ENCODE measurements around the gene DHDH.
"Not testable (repeated sequence)": the region's sequence is repeated elsewhere in the genome, so short reads cannot be mapped to it uniquely, and the experiment has no call there.

DHDH gene

DNA sequence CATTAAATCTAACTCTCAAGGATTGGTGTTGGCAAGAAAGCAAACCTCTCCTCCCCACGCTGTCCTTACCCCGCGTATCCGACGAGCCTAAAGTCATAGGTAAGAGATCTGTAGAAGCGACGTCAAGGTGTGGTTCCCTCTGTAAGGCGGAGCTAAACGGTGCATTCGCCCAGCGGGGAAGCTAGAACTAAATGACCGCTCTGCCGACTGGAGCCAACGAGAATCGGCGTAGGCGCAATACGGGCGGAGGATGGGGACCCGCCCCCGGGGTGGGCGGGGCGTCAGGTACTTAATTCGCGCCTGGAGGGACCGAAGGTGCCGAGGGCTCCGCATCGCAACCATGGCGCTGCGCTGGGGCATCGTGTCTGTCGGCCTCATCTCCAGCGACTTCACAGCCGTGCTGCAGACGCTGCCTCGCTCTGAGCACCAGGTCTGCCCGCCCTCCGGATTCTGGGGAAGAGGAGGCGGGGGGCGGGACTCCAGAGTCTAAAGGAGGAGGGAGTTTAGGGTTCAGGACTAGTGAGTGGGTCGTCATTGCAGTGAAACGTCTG, at the start of gene DHDH:
Gene DHDH (plus strand): TSS at position 318 of the 551 bp plus-strand sequence. CDS start 23 bp downstream, at position 341.
- DNase-seq = peak; percentile 80

DNA sequence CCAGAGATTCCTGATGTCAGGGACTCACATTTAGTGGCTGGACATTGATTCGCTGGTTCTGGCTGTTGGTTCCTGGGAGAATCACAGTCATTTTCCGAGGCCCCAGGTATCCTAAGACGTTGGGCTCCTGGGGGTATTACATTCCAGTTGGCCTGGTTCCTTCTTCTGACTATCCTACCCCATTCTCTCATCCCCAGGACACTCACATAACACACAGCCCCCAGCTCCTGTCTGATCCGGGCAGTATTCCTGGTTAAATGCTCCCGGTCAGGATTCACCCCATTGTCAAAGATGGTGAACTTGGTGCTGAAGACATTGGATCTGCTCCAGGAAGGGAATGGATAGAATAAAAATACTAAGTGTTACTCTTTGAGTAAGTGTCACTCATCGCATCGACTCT, 49.8 kb upstream of the DHDH start:
- no peak for DNase-seq

DNA sequence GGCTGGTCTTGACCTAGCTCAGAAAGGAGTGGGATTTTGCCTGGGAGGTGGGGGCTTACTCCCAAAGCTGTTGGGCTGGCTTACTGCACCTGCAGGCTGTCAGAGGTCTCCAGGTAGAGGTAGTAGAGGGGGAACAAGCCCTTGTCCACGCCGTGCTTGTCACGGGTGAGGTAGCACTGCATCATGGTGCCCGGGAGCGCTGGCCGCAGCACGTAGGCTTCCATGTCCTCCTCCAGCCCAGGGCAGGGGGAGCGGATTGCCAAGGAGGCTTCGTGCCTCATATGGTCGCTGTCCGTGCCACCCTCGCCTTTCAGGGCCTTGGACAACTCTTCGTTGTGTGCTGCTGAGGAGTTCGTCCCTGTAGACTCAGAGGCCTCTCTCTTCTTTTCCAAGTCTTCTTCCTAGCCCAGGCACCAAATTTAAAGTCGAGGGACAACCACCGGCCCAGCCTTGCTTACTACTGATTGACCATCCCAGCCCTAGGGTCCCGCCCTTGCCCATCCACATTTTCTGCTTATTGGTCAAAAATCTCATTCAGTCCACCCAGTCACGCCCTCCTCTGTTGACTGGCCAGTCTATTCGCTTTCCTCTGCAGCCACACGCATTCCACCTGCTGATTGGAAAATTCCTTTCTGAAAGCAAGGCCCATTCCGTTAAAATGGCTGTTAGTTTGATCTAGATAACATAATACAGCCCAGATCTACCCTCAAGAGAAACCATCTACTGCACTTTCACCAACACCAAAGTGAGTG, 45.5 kb upstream of the DHDH start:
- DNase-seq = no peak

DNA sequence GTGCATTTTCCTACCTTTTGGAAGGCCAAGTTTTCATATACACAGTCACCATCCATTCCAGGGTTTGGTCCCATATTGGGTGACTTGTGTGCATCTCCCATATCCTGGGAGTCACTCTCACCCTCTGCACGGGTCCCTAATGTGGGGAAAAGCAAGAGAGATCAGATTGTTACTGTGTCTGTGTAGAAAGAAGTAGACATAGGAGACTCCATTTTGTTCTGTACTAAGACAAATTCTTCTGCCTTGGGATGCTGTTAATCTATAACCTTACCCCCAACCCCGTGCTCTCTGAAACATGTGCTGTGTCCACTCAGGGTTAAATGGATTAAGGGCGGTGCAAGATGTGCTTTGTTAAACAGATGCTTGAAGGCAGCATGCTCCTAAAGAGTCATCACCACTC, 44.0 kb upstream of the DHDH start:
- DNase-seq = not testable (repeated sequence)

DNA sequence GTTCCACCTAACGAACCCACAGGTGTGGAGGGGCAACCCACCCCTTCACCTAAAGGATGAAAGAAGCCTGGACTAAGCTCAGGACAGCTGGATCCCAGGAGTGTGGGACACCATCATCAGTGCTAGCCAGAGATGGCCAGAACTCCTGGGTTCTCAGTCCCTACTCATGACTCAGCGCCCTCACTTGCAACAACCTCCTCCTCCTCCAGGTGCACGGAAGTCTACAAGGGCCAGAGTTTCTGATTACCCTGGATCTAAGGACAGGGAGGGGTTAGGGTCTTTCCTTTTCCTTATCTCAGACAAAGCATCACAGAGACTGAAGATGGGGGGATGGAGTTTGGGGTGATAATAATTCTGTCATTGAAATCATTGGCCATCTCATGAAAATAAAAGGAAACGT, 42.9 kb upstream of the DHDH start:
- no peak for DNase-seq

DNA sequence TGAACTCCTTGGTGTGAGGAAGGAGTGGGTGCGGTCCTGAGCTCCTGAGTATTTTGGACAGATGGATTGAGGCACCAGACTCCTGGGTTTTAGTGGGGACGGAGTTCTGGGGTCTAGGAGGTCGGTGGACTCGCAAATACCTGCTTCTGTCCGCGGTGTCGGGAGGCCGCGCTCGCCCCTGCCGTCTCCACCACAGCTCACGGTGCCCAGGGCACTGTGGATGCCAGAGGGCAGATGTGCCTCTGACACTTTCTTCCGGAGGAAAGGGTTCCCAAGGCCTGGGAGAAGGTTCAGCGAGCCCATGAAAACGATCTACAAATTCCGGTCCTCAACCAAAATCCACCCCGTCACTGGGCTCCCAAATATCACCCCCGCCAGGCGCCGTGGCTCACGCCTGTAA, 38.3 kb upstream of the DHDH start:
- no peak for DNase-seq

DNA sequence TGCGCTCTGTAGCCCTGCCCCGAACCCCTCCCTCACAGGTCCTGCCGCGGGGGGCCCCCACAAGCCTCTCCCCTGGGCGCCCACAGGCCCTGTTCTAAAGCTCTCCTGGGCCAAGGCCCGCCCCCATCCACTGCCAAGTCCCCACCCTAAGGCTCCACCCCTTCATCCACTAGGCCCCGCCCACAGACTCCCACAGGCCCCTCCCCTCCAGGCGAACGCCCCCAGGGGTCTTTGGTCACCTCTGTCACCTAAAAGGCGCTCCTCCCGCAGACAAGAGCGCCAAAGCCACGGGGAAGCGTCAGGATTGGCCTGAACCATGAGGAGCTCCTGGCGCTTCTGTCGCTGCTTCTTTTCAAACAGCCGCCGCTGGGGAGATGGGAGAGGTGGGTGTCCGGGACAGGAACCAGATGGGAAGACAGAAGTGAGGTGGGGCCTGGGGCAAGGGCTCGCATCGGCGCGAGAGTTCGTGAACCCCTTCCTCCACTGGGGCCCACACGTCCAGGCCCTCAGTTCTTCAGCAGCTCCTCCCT, 37.2 kb upstream of the DHDH start:
- no peak for DNase-seq

DNA sequence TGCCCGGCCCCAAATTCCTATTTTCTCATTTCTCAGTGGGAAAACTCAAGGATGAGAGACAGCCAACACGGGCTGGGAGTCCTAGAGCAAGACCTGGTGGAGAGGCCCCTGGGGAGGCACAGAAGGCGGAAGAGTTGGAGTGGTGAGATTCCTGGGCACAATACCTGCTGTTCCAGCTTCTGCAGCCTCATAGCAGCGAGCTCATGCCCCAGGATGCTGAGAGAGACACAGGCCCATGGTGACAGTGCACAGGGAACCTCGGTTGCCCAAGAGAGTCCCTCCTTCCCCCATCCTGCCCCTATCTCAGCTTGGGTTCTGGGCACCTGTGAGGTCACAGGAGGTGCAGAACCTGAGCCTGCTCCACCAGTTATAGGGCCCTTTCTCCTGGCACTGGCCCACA, 36.3 kb upstream of the DHDH start:
- no peak for DNase-seq

DNA sequence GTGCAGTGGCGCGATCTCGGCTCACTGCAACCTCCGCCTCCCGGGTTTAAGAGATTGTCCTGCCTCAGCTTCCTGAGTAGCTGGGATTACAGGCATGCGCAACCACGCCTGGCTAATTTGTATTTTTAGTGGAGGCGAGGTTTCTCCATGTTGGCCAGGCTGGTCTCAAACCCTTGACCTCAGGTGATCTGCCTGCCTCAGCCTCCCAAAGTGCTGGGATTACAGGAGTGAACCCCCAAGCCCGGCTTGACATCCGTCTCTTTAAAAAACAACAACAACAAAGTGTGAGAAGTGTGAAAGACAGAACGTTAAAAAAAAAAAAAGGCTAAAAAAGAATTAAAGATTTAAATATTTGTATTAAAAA, 34.1 kb upstream of the DHDH start:
- not testable (repeated sequence) for DNase-seq

DNA sequence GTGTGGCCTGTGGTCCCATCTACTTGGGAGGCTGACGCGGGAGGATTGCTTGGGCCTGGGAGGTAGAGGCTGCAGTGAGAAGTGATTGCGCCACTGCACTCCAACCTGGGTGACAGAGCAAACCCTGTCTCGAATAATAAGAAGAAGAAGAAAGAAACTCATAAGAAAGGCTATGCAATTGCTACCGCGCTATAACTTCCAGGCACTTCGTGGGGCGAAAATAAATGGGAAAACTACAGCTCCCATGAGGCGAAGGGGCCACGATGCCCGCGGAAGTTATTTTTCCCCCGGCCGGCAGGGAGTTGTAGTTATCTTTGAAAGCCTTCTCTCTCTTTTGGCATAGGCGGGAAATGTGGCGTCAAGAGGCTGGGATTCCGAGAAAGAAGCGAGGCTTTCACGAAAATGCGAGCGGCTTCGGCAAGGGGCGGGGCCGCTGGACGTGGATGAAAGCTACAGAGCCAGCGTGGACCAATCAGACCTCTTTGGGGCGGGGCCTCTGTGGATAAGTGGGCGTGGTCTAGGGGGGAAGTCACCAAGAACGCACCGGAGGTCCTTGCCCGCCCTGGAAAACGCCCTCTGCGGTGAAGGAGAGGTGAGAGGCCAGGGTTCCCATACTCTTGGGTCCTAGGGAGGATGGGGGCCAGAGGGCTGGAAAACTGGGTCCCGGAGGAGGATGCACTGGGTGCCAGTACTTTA, 33.6 kb upstream of the DHDH start, which contains the start of gene NUCB1:
Gene NUCB1 (plus strand): TSS at position 532 of the 696 bp plus-strand sequence. CDS start 485 bp downstream, outside the sequence.
- peak; percentile 98 for DNase-seq

DNA sequence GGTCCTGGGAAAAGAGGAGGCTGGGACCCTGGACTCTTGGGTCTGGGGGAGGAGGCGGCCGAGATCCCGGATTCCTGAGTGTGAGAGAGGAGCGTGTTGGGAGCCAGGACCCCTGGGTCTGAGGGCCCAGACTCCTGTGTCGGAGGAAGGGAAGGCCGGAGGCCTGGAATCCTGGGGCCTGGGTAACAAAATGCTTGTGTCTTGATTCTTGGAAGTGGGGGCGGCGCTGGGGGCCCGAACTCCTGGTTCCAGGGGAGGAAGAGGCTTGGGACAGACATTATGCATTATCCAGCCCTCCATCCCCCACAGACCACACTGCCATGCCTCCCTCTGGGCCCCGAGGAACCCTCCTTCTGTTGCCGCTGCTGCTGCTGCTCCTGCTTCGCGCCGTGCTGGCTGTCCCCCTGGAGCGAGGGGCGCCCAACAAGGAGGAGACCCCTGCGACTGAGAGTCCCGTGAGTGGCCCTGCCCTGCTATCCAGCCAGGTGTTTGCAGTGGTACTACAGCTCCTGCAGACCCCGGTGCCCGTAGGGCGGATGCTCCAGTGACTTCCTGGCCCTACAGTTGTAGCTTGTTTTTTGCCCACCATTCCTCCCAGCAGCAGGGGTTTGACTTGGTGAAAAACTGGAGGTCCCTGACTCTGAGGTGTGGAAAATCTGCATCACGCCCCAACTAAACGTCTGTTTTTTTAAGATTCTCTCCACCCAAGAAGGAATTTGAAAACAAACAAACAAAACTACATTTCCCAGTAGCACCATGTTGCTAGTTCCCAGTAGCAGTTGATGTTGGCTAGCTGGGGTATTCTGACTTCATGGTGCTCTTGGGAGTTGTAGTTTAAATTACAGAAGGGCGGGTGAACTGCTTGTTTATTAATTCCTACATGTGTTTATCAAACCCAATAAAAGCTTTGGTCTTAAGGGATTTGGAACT, 32.8 kb upstream of the DHDH start:
- no peak for DNase-seq

DNA sequence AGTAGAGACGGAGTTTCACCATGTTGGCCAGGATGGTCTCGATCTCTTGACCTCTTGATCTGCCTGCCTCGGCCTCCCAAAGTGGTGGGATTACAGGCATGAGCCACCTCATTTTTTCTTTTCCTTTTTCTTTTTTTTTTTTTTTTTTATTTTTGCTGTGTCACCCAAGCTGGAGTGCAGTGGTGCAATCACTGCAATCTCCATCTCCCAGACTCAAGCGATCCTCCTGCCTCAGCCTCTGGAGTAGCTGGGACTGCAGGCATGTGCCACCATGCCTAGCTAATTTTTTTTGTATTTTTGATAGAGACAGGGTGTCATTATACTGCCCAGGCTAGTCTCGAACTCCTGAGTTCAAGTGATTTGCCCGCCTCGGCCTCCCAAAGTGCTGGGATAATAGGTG, 31.2 kb upstream of the DHDH start:
- not testable (repeated sequence) for DNase-seq

DNA sequence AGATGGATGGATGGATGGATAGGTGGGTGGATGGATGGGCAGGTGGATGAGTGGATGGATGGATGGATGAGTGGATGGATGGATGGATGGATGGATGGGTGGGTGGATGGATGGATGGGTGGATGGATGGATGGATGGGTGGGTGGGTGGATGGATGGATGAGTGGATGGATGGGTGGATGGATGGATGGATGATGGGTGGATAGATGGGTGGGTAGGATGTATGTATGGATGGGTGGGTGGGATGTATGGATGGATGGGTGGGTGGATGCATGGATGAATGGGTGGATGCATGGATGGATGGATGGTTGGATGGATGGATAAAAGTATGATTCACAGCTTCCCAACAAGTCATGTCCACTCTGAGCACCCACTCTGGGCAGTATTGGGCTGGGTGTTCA, 29.7 kb upstream of the DHDH start:
- not testable (repeated sequence) for DNase-seq

DNA sequence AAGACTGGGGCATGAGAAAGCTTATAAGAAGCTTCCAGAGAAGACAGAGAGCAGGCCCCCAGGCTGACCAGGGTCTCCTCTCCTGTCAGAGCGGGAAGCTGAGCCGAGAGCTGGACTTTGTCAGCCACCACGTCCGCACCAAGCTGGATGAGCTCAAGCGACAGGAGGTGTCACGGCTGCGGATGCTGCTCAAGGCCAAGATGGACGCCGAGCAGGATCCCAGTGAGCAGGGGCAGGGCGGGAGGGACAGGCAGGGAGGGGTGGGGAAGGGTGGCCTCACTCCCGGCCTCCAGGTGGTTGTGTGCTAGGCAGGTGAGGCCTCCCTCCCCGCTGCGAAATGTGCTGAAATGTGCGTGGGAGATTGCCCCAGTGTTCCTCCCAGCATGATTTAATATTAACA, 27.8 kb upstream of the DHDH start:
- no peak for DNase-seq

DNA sequence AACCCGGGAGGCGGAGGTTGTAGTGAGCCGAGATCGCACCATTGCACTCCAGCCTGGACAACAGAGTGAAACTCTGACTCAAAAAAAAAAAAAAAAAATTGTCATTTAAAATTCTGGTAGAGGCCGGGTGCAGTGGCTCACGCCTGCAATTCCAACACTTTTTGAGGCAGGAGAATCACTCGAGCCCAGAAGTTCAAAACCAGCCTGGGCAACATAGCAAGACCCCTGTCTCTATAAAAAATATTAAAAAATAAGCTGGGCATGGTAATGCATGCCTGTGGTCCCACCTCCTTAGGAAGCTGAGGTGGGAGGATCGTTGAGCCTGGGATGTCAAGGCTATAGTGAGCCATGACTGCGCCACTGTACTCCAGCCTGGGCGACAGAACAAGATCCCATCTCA, 27.2 kb upstream of the DHDH start:
- no peak for DNase-seq

DNA sequence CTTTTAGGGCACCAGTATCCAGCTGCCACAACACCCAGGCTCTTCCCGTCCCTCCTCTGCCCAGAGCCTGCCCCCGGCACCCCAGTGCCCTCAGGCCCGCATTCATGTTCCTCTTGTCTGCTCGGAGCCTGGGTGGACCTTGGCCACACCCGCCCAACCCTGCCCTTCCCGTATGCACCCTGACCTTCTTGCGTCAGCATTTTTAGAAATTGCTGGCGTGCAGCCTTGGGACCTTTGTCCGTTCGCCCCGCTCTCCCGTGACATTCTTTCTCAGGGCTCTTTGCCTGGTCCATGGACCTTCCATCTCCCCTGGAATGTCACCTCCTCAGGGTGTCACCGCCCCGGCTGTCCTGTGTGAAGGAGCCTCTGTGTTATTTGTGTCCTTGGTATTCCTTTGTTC, 25.8 kb upstream of the DHDH start:
- DNase-seq = no peak

DNA sequence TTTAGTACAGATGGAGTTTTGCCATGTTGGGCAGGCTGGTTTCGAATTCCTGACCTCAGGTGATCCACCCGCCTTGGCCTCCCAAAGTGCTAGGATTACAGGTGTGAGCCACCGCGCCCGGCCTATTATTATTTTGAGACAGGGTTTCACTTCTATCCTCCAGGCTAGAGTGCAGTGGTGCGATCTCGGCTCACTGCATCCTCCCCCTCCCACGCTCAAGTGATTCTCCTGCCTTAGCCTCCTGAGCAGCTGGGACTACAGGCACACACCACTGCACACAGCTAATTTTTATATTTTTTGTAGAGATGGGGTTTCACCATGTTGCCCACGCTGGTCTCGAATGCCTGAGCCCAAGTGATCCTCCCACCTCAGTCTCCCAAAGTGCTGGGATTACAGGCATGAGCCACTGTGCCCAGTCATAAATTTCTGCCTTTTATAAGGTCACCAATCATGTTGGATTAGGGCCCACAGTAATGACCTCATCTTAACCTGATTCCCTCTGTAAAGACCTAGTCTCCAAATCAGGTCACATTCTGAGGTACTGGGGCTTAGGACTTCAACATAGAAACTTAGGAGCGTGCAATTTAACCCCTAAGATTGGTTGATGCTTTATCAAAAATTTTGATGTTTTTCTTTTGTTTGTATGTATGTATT, 23.9 kb upstream of the DHDH start:
- not testable (repeated sequence) for DNase-seq

DNA sequence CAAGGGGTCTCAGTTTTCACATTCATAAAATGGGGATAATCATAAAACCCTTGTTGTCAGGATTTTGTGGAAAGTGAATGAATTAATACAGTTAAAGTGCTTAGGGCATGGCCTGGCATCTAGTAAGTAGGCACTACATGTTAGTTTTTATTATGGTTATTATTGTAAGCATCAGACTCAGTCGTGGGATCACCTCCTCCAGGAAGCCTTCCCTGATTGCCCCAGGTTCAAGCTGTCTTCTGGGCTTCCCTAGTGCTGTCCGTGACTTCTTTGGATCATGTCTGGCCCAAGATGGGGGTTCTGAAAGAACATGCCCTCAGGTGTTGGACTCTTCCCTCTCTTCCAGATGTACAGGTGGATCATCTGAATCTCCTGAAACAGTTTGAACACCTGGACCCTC, 22.7 kb upstream of the DHDH start:
- DNase-seq = no peak

DNA sequence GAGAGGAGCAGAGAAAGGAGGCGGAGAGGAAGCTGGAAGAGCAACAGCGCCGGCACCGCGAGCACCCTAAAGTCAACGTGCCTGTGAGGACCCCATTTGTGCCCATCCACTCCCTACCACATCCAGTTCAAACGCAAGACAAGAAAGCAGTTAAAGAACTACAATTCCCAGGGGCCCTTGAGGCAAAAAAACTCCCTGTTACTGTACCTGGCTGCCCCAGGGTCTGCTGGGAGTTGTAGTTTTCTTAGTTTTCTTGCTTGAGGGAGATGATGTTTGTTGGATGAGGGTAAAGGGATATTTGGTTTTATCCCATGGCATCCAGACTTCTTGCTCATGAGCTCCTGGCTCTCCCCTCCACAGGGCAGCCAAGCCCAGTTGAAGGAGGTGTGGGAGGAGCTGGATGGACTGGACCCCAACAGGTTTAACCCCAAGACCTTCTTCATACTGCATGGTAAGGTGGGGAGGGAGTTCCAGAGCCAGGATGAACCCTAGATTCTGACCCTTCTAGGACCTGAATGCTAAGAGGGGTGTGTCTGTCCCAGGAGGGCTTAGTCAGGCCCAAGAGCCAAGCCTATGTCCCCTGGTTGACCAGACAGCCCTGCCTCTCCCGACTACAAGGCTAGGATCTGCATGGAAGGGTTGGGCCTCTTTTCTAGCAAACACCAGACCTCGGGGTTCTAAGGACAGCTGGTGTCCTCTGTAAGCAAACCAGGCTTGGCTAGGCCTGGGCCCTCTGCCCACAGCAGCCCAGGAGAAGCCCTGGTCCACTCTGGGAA, 20.2 kb upstream of the DHDH start:
- DNase-seq = no peak

DNA sequence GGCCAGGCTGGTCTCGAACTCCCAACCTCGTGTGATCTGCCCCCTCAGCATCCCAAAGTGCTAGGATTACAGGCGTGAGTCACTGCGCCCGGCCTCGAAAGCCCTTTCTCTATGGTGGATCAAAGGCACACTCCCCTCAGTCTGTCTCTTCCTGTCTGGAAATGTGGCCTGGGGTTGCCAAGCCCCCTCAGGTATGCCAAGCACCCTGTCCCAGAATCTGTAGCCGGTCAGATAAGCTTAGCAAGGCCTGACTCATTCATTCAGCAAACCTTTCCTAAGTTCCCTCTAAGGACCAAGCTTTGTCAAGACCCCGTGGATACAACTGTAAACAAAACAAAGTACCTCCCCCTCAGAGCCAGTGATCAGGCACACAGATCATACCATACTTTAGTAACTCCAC, 19.3 kb upstream of the DHDH start:
- DNase-seq = no peak

DNA sequence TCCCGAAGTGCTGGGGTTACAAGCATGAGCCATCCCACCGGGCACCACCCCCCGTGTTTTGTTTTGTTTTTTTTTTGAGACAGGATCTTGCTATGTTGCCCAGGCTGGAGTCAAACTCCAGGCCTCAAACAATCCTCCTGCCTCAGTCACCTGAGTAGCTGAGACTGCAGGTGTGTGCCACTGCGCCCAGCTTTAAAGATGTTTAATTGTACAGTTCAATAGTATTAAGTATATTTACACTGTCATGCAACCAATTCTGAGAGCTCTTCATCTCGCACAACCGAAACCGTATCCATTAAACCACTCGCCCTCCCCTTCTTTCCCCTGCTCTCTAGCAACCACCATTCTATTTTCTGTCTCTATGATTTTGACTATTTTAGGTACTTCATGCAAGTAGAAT, 17.7 kb upstream of the DHDH start:
- no peak for DNase-seq

DNA sequence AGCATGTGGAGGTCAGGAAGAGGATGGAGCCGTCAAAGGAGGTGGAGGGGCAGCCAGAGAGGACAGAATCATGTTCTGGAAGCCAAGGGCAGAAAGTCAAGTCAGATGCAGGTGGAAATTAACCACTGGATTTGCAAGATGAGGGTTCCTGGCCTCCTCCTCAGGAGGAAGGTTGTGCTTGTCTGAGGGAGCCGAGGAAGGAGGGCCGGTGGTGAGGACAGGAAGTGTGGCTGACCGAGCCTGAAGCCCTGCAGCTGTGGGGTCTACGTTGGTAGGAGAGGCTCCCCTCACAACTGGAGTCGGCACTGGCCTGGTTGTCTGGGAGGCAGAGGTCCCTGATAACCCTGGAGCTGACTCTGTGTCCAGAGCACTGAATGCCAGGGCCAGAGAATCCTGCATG, 15.4 kb upstream of the DHDH start:
- DNase-seq = no peak
